HAP-1 (cell line): ENCODE measurements around the gene SHISA2.

Experiments used
- DNase-seq, 2 experiments: peaks; one replicate each; pipeline ENCODE4 v3.0.0-alpha.2; 2016 to 2020; ENCODE audit warnings: low spot score in 2 of 2
- H3K27me3 ChIP-seq: fragments of 250-450 bp; sonication (Bioruptor Pico); 2 replicates; pipeline ENCODE4 v1.5.1; 2020; ENCODE audit warnings: low read depth, mild to moderate bottlenecking, moderate library complexity
- H3K36me3 ChIP-seq: fragments of 250-450 bp; sonication (Bioruptor Pico); replicated peaks from 2 replicates; pipeline ENCODE4 v1.5.1; 2020; ENCODE audit warnings: mild to moderate bottlenecking
- H3K4me1 ChIP-seq: fragments of 250-450 bp; sonication (Bioruptor Pico); 2 replicates; pipeline ENCODE4 v1.5.1; 2020; ENCODE audit warnings: mild to moderate bottlenecking
- H3K4me3 ChIP-seq: fragments of 250-450 bp; sonication (Bioruptor Pico); 2 replicates; pipeline ENCODE4 v1.5.1; 2020; ENCODE audit warnings: mild to moderate bottlenecking, moderate library complexity
- H3K9me3 ChIP-seq: fragments of 250-450 bp; sonication (Bioruptor Pico); 2 replicates; pipeline ENCODE4 v1.5.1; 2020; ENCODE audit warnings: mild to moderate bottlenecking, moderate library complexity
- in situ Hi-C: fragments of 300-500 bp; cut with MboI; formaldehyde crosslinking; loops from 3 replicates; pipeline ENCODE4 v1.14.3; 2020; ENCODE audit warnings: low sequenced_read_pairs, inconsistent platforms, mixed read lengths

Gene SHISA2

GRCh38 chr13:26041444-26041843 is 10.4 kb downstream of the SHISA2 start:
- in situ Hi-C loops: no loop called here
- Histone ChIP-seq H3K4me3 (no peak overlapping the region), H3K4me1 (no peaks in the 10 kb centered on the region), H3K9me3 (no peaks in the 10 kb centered on the region), H3K36me3 (no peaks in the 10 kb centered on the region), H3K27me3 (no peaks in the 10 kb centered on the region)
- DNase-seq: no peak

- in situ Hi-C loops: no loop called here
Observed at GRCh38 chr13:26038931-26039475, 12.8 kb downstream of the SHISA2 start.

GRCh38 chr13:26037302-26037701 is 14.5 kb downstream of the SHISA2 start:
- Histone ChIP-seq H3K36me3 (no peaks in the 10 kb centered on the region), H3K4me1 (no peaks in the 10 kb centered on the region), H3K9me3 (no peaks in the 10 kb centered on the region), H3K4me3 (no peak overlapping the region), H3K27me3 (no peaks in the 10 kb centered on the region)
- in situ Hi-C loops: no loop called here
- peak; percentile 25 to 73 for DNase-seq

More at GRCh38 chr13:26038931-26039475, 12.8 kb downstream of the SHISA2 start:
- H3K4me1 ChIP-seq: no peaks in the 10 kb centered on the region
- no peak for DNase-seq
- no peak overlapping the region for H3K4me3 ChIP-seq
- no peaks in the 10 kb centered on the region for H3K9me3 ChIP-seq
- H3K27me3 ChIP-seq: no peaks in the 10 kb centered on the region
- no peaks in the 10 kb centered on the region for H3K36me3 ChIP-seq

DNA sequence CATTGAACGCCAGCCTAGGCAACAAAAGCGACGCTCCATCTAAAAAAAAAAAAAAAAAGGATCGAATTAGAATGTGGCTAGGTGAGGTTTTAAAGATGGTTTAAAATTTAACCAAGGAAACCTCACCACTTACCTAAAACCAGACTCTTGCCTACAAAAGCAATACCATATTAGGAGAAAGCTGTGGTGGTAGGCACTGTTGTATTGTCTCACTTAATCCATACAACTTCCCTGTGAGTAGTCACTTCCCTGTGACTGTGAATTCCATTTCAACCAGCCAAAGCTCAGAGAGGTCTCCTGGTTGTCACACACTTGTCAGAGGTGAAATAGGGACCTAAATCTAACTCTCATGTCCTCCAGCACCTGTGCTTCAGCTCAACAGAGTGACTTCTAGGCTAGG is 15.4 kb downstream of the SHISA2 start:
- DNase-seq: no peak
- Histone ChIP-seq H3K4me1 (no peaks in the 10 kb centered on the region), H3K36me3 (no peaks in the 10 kb centered on the region), H3K27me3 (no peaks in the 10 kb centered on the region), H3K9me3 (no peaks in the 10 kb centered on the region), H3K4me3 (no peak overlapping the region)
- in situ Hi-C loops: no loop called here

DNA sequence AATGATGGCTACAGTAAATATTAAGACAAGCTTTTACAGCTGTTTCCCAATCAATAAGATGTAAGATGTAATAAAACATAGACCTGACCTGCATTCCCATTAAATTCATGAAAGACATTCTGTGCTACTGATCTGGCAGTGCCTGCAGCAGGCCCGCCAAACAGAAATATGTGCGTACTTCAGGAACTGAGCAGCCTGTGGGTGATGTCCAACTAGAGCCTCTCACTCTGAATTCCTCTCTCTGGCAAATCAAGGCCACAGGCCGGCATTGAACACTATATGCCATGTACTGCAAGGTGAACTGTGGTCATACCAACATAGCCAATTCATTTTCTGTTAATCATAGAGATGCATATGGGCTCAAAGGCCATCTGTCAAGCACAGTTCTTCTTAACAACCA is 17.8 kb downstream of the SHISA2 start:
- no peaks in the 10 kb centered on the region for H3K4me1 ChIP-seq
- no peaks in the 10 kb centered on the region for H3K9me3 ChIP-seq
- H3K27me3 ChIP-seq: no peaks in the 10 kb centered on the region
- no peak overlapping the region for H3K4me3 ChIP-seq
- DNase-seq: no peak
- in situ Hi-C loops: no loop called here
- no peaks in the 10 kb centered on the region for H3K36me3 ChIP-seq

DNA sequence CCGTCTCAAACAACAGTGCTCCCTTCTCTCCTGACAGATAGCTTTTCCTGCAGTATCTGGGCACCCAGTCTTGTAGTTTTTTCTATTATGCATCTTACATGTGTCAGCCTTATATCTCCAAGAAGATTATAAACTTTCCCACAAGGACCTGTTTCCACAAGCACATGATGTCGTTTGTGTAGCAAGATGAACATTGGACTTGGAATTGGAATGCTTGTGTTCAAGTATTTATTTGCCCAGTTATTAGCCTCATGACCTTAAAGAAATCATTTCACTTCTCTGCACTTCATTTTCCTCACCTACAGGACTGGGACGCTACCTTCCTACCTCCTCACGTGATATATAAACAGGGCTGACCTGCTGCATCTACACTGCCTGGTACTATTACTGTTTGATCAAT is 21.5 kb downstream of the SHISA2 start:
- Histone ChIP-seq H3K4me3 (no peak overlapping the region), H3K9me3 (no peaks in the 10 kb centered on the region), H3K36me3 (no peaks in the 10 kb centered on the region), H3K27me3 (no peaks in the 10 kb centered on the region), H3K4me1 (no peaks in the 10 kb centered on the region)
- in situ Hi-C loops: no loop called here
- no peak for DNase-seq

GRCh38 chr13:26029581-26030136 is 22.2 kb downstream of the SHISA2 start:
- no peak for DNase-seq
- Histone ChIP-seq H3K4me1 (peaks cover 2% of the 10 kb centered on the region), H3K27me3 (no peaks in the 10 kb centered on the region), H3K36me3 (no peaks in the 10 kb centered on the region), H3K4me3 (no peak overlapping the region), H3K9me3 (no peaks in the 10 kb centered on the region)
- in situ Hi-C loops: no loop called here

- no peak for DNase-seq
- H3K4me1 ChIP-seq: peaks cover 18% of the 10 kb centered on the region
- no peak overlapping the region for H3K4me3 ChIP-seq
- no peaks in the 10 kb centered on the region for H3K36me3 ChIP-seq
- no peaks in the 10 kb centered on the region for H3K27me3 ChIP-seq
- H3K9me3 ChIP-seq: no peaks in the 10 kb centered on the region
- in situ Hi-C loops: no loop called here
Observed at GRCh38 chr13:26026211-26026610, 25.6 kb downstream of the SHISA2 start.

DNA sequence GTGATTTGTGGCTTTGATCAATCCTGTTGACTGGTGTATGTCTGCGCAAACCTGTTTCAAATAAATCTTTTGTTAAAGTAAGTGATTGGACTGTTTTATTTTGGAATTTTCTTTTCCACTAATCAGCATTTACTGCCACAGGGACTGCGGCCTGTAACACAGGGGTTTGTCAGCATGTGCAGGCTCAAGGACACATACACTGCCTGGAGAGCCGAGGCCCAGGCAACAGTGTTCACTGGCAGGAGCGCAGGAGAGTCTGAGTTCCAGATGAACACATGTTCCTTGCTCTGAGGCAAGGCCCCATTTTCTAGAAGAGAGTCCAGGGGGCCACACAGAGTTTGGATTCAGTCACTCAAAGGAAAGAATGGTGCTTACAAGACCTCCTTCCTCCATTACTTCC is 26.0 kb downstream of the SHISA2 start:
- peaks cover 18% of the 10 kb centered on the region for H3K4me1 ChIP-seq
- no peaks in the 10 kb centered on the region for H3K9me3 ChIP-seq
- no peak for DNase-seq
- H3K27me3 ChIP-seq: no peaks in the 10 kb centered on the region
- no peaks in the 10 kb centered on the region for H3K36me3 ChIP-seq
- no peak overlapping the region for H3K4me3 ChIP-seq
- in situ Hi-C loops: no loop called here

DNA sequence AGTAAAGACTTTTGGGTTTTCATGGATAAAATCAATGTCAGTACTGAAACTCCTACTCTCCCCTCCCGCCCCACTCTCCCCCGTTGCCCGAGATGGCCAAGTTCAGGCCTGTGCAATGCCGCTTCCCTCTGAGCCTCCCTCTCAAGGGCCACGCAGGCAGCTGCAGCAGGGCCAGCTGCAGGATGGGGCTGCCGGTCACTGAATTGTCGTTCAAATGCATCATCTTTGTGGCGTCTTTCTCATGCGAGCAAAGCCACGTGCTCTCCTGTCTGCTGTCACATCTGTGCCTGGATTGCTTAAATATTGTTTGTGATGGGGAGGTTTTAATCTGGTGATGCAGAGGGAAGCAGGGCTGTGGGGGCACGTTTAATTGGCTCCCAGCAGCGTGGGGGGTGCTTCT is 26.6 kb downstream of the SHISA2 start:
- Histone ChIP-seq H3K4me1 (peaks cover 18% of the 10 kb centered on the region), H3K36me3 (no peaks in the 10 kb centered on the region), H3K4me3 (no peak overlapping the region), H3K27me3 (no peaks in the 10 kb centered on the region), H3K9me3 (no peaks in the 10 kb centered on the region)
- no peak for DNase-seq
- in situ Hi-C loops: no loop called here

GRCh38 chr13:26024558-26024957 is 27.3 kb downstream of the SHISA2 start:
- in situ Hi-C loops: no loop called here

DNA sequence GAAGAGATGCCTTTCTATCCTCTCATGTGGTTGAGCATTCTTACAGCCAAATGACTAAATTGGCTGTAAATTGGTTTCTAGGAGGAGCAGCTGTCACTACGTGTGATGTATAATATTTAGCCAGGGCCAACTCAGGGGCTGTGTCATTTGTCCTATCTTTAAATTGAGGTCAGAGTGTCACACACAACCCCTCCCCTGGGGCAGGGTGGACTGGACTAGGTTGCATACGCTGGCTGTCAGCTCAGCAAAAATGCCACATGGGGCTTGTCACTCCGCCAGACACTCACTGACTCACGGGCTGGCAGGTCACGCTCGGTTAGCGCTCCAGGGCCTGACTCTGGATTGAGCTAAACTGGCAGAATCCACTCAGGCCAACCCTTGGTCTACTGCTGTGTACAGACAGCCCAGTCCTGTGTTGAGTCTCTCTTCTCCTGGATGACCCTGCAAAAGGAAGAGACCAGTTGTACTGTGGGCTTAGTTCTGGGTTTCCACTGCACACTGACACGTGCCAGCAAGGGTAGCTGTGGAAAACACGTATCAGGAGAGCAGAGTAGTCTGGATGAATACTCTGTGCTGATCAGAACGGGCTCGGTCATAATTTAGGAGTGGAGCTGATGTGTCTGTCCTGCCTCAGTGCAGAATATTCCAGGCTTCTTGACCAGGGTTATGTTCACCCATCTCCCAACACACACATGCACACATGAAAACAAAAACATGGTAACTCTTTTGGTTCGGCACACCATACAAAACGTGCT is 29.1 kb downstream of the SHISA2 start:
- Histone ChIP-seq H3K4me1 (peaks cover 18% of the 10 kb centered on the region), H3K27me3 (no peaks in the 10 kb centered on the region), H3K36me3 (no peaks in the 10 kb centered on the region), H3K9me3 (no peaks in the 10 kb centered on the region), H3K4me3 (no peak overlapping the region)
- DNase-seq: no peak
- in situ Hi-C loops: no loop called here

More at GRCh38 chr13:26024558-26024957, 27.3 kb downstream of the SHISA2 start:
- no peaks in the 10 kb centered on the region for H3K27me3 ChIP-seq
- DNase-seq: peak; percentile 16 to 59
- H3K36me3 ChIP-seq: no peaks in the 10 kb centered on the region
- H3K4me1 ChIP-seq: peaks cover 18% of the 10 kb centered on the region
- H3K4me3 ChIP-seq: no peak overlapping the region
- H3K9me3 ChIP-seq: no peaks in the 10 kb centered on the region

DNA sequence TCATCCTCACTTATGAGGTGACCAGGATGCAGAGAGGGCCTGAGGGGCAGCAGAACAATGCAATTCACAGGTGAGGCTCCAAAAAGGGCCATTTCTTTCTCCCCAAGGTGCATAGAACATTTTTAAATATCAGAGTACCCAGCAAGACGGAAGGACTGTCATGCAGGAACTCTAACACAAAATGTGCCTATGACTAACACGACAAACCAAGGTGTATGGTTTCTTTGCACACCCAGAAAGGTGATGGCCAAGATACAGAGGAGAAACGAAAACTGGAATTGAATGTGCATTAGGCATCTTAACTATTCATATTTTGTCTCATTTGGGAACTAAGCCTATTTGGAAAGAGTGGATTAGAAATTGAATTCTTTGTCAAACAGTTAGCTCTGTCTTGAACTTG is 29.9 kb downstream of the SHISA2 start:
- no peaks in the 10 kb centered on the region for H3K36me3 ChIP-seq
- DNase-seq: no peak
- in situ Hi-C loops: no loop called here
- H3K4me1 ChIP-seq: peaks cover 18% of the 10 kb centered on the region
- H3K27me3 ChIP-seq: no peaks in the 10 kb centered on the region
- H3K4me3 ChIP-seq: no peak overlapping the region
- H3K9me3 ChIP-seq: no peaks in the 10 kb centered on the region

- Histone ChIP-seq H3K27me3 (no peaks in the 10 kb centered on the region), H3K9me3 (no peaks in the 10 kb centered on the region), H3K4me3 (no peak overlapping the region), H3K4me1 (peaks cover 18% of the 10 kb centered on the region), H3K36me3 (no peaks in the 10 kb centered on the region)
- no peak for DNase-seq
- in situ Hi-C loops: no loop called here
Observed at GRCh38 chr13:26021516-26021915, 30.3 kb downstream of the SHISA2 start.
